Measurements from ENCODE around the gene TBC1D10A.

The TBC1D10A gene

DNA sequence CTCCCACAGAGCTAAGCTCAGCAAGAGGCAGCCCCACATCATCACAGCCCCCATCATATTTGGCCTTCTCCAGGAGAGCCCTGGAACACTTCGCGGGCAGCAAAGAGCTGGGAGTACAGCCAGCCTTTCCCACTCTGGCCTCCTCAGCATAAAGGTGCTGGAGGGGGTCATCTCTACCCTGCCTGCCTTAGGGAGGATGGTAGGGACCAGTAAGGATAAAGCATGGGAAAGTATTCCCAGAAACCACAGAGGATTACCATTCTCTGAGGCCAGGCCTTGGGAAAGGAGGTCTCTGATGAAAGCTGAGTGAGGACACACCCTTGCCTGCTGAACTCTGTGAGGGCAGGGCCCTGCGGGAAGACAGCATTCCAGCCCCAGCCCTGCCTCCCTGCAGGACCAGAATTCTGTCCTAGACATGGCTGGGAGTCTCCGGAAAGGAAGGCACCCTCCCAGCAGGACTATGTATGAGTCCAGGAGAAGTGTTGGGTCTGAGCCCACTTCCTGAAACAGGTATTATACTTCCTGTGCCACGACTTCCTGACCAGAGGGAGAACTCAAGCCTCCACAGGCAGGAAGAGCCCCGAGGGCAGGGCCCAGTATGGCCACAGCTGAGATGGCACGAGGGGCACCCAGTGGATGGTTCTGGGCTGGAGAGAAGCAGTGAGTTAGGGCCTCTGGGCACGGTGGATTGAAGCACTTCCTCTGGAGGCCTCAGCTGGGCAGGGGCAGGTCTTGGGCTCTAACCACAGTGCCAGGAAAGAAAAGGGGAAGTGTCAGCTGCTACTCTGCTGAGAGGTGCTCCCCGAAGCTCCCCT lies 24.5 kb downstream of the TBC1D10A start:
- in situ Hi-C loops (cut with MboI; ENCODE audit: low sequenced_read_pairs) = no loop called here

DNA sequence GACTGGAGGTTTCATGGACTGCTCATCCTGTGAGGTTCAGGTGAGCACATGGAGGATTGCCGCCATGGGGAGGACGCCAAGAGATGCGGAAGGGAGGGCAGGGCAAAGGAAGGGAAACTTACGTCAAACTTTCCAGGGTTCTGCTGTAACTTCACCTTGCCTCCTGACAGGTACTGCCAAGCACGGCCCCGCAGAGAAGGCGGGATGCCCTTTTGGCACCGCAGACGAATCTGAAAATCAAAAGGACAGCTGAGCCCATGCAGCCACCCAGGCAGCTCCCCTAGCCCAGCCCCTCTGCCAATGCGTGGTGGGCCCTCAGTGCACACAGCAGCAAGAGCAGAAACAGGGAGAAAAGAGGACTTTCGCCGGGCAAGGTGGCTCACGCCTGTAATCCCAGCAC lies 27.4 kb downstream of the TBC1D10A start:
- in situ Hi-C loops (cut with MboI; ENCODE audit: low sequenced_read_pairs) = no loop called here

DNA sequence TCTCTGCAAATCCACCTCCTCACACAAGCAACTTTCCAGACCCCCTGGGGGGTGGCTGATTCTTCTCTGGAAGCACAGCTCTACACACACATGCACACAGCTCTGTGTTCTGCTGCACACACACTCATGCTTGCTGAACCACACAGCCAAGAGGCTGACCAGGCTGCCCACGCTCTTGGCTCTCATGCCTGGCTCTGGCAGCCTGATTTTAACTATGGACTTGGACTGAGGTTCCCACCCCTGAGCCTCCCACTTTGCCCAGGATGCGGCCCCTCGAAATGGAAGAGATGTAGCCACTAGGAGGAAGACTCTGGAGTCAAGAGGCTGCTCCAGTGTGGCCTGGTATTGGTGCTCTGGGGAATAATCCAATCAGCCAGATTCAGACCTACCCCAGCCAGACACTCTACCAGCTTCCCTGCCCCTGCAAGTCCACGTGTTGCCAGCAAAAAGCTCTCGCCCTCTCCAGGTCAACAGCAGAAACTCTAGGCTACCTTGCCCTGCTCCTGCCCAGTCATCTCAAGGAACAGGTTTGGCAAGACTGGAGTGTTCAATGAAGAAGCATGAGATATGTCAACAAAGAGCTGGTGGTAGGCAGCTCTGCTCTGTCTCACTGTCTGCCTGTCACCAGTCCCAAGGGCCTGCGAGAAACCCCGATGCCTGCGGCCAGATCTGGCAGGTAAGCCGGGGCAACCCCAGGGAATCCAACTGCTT lies 28.6 kb downstream of the TBC1D10A start:
- in situ Hi-C loops (cut with MboI; ENCODE audit: low sequenced_read_pairs) = no loop called here

DNA sequence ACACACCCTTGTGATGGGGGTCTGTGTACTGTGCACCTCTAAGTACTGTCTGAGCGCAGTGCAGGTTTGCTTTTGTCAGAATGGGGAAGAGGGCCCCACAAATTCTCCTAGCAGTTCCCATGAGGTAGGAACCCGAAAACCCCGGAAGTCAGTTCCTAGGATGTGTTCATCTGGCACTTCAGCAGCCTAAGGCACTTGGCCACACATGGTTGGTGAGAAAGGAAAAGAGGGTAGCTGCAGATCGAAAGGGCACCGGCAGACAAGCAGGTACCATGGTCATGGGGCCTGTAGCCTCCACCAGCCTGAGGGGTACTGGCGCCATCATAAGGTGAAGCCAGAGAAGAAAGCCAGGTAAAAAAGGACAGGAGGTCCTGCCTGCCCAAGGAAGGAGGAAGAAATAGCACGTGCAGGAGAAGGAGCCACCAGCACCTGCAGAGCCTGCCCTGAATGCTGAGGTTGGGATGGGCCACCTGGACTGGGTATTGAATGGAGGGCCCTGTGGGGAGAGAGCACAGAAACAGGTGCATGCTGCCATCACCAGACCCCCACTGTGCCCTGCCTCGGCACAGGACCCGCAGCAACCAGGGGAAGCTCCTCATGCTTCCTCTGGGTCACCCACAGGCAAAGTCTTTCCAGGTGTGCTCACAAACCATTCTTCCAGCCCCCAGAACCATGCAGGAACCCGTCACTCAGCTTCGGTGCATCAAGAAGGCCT lies 29.3 kb downstream of the TBC1D10A start:
- in situ Hi-C loops (cut with MboI; ENCODE audit: low sequenced_read_pairs) = no loop called here

DNA sequence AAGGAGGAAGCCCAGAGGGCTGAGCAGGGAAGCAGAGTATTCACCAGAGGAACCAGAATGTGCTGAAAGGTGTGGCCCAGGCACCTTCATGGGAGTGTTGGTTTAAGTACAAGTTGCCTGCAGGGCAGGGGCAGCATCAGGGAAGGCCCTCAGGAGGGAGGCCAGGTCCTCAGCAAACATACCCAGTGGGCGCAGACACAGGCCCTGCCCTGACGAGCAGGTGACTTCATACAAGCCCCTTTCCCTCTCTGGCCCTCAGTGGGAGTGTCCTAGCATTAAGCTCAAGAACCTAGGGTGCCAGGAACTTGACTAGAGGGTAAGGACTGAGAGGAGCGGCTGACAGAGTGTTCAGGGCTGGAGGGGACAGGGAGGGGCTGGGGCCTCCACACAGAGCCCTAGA lies 29.9 kb downstream of the TBC1D10A start:
- in situ Hi-C loops (cut with MboI; ENCODE audit: low sequenced_read_pairs) = no loop called here

DNA sequence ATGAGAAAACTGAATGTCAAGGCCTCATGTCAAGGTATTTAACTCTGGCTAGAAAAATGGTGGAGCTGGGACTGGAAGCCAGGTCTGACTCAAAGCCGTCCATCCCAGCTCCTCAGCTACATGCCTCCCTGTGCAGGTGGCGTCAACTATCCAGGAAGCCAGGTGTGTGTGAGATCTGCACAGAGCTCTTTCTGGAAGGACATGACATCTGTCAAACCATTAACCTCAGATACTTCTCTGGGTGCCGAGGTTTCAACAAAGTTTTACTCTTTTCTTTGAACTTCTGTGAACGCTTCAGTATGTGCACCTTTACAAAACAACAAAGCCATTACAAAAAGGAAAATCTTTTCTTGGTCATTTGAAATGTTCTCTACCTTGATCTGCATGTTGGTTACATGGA lies 30.4 kb downstream of the TBC1D10A start:
- in situ Hi-C loops (cut with MboI; ENCODE audit: low sequenced_read_pairs) = no loop called here

DNA sequence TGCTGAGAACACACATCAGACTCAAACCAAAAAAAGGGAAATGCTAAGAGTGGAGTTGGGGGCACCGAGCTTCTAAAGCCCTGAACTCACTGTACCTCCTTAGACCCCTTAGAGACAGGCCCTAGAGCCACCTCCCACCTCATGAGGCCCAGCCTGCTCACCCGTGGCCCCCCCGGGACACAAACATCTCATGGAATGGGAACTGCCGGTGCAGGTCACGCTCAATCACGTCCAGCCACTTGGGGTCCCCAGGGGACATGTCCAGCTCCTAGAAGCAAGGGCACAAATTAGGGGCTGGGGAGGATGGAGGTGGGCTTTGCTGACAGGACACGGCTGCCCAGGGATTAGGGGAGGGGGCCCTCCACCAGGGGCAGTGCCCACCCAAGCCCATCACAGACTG lies 31.2 kb downstream of the TBC1D10A start:
- in situ Hi-C loops (cut with MboI; ENCODE audit: low sequenced_read_pairs) = no loop called here

DNA sequence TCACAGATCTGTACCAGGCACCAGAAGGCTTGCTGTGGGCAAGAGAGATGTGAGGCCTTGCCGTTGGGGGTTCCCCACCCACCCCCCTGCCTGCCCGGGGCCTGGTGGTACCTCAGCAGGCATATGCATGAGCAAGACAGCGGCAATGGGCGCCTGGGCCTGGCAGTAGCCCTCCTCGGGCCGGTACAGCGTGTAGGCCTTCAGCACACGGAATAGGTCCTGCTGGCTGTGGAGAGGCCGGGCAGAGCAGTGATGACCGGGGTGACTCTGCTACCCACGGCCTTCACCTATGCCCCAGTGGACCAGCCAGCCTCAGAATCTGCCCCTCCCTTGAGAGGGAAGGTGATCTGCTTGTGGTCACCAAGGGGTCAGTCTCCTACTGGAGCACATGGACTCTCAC lies 31.9 kb downstream of the TBC1D10A start:
- in situ Hi-C loops (cut with MboI; ENCODE audit: low sequenced_read_pairs) = no loop called here

DNA sequence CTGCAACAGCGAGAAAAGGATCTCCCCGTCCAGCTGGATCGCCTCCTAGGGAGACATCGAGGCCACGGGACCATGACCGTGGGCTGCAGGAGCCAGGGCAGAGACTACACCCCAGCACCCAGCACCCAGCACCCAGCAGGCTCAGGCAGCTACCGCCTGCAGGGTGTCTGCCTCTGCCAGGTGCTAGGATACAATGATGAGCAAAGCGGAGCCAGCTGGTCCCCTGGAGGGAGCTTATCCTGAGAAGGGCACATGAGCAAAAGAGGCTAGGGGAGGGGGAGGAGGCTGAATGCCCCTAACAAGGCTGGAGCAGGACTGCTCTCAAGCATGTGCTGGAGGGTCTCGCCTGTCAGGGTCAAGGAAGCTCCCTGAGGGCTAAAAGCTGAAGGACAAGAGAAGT lies 32.7 kb downstream of the TBC1D10A start:
- in situ Hi-C loops (cut with MboI; ENCODE audit: low sequenced_read_pairs) = no loop called here

DNA sequence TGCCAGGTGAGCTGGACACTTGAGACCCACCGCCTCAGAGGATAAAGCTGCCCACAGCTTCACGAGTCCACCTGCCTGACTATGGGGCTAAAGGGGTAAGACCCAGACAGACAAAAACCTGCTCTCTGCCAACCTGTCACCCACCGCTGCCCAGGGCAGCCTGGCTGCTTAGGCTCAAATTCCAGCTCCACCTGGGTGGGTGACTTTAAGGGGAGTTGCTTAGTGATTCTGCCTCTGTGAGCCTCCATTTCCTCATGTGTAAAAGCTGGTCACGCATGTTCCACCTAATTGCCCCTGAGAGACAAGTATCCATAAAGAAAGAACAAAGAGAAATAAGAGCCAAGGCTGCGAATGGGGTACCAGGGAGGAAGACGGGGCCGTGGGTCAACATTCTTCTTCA lies 33.7 kb downstream of the TBC1D10A start:
- in situ Hi-C loops (cut with MboI; ENCODE audit: low sequenced_read_pairs) = no loop called here

DNA sequence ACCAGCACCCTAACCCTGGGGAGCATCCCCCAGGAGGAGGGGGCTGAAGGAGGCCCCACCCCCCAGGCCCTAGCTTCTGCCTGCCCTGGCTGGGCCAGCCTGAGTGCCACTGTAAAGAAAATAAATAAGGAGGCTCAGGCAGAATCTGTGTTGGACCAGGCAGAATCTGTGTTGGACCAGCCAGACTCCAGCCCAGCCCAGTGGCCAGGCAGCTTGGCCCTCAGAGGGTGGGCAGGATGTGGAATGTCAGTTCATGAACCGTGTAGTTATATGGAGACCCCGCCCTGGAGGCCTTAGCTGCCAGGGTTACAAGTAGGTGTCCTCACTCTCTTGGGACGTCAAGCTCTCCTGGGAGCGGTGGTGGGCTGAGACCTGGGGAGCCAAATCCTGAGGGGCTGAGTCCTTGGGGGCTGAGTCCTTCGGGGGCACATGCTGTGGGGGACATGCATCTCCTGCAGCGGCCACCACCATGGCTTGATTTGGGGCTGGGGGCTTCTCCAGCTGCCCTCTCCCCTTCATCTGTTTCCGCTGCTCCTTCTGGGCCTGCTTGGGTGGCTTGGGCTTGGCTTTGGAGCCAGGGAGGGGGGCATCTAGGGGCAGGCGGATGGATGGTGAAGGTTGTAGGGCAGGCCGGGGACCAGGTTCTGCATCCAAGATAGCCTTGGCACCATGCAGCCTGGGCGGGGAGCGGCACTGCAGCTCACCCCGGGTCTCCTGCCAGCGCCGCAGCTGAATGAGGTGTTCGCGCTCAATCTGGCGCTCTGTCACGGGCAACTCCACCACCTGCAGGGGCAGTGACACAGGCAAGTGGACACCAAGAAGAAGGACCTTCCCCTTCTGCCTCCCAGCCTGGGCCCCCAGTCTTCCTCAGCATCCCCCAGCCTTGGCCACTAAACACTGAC lies 34.4 kb downstream of the TBC1D10A start:
- in situ Hi-C loops (cut with MboI; ENCODE audit: low sequenced_read_pairs) = no loop called here

DNA sequence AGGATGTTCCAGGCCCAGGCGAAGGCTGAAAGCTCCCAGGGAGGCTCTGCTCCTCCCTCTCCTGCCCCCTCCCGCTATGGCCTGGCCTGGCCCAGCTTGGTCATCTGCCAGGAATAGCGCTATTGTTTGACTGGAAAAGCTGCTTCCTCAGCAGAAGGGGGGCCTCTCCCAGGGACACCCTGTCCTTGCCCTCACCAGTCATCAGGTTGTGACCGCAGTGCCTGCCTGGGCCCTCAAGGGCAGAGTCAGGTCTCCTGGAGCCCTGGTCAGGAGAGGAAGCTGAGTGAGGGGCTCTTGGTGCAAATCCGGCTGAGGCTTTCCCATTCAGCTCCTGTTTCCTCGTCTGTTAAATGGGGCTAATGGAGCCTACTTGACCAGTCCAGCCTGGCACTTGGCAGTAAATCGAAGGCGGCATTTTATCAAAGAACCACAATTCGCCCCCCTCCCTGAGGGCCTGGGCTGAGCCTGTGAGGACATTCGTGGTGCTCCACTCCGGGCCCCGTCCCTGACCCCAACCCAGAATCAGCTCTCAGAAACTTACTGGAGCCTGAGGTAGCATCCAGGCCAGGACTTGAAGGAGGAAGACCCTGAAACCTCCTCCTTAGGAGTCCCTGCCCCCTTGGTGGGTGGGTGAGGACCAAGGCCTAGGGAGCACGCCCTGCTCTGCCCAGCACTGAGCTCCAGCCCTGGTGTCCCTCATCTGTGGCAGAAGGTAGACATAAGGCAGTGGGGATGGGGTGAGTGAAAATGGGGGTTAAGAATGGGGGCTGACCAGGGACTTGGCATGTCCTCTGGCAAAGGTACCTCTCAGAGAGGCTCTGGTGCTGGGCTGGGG lies 35.5 kb downstream of the TBC1D10A start:
- in situ Hi-C loops (cut with MboI; ENCODE audit: low sequenced_read_pairs) = no loop called here

DNA sequence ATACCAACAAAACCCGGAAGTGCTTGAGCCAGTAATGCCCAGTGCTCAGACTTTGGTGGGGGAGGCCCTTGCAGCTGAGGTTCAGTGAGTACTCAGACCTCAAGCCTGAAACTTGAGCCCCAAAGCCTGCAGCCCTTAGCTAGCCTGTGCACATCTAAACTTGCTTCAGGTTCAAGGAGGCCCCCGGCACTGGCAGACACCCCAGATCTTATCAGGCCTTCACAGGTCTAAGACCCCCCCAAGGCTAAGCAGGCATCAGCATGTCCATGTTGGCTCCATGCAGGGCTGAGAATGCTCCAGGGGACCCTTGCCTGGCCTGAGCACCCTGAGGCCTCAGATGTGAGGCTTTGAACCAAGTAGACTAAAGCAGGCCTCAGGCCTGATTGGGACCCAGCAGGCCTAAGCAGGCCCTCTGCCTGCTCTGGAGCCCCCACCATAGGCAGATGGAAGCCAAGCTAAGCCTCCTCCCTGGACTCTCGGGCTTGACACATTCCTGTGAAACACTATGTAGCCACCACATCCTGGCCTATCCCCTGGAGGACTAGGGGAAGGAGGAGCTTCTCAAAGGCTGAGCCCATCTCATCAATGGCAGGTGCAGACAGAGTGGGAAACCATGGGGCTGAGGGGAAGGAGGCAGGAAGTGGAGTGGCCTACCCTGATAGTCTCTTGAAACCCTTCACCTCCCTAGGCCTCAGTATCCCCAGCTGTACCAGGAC lies 36.2 kb downstream of the TBC1D10A start:
- in situ Hi-C loops (cut with MboI; ENCODE audit: low sequenced_read_pairs) = no loop called here

DNA sequence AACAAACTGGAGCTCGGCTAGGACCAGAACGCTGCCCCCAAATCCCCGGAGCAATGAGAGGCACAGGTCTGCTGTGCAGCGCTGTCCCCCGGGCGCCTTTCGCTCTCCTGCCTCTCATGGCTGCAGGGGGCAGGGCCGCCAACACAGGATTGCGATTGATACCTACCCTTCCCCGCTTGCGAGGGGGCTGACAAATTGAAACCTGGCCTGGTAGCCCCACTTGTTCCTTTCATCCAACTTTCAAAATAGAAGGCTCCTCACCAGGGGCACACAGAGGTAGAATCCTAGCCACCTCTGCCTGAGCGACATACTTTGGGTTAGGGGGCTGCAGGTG lies 36.8 kb downstream of the TBC1D10A start:
- in situ Hi-C loops (cut with MboI; ENCODE audit: low sequenced_read_pairs) = no loop called here

DNA sequence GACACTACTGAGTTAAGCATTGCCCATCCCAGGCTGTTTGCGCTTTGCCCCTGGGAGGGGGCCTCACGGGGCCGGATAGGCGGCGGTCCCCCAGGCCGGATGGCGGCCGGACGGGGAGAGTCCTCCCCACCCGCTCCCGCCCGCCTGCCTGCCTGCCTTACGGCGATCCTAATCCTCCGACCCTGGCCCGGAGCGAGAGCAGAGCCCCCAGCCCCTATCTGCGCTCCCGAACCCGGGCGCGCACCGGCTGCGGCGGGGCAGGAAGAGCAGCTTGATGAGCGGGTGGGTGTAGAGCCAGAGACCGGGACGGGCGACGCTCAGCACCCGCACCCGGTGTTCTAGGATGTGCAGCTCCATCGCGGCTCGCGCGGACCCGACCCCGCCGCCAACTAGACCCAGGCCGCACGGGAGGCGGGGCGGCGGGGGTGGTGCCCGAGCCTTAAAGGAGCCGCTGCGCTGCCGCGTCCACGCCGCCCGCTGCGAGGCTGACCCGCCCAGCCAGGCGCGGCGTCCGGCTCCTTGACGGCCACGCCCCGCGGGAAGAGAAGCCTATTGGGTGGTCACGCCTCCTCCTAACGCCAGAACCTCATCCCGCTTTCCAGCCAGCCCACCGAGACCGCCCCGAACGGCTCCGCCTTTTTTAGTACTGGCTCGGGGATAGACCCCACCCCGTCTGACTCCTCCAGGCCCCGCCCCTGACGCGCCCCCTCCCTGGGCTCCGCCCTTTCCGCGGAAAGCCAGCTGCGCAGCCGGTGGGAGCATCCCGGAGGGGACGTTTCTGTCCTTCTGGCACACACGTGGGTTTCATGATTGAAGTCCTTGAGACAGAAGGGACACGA lies 37.4 kb downstream of the TBC1D10A start, which contains the start of gene CASTOR1:
Gene CASTOR1 (minus strand): TSS at position 365 of the 839 bp plus-strand sequence. CDS start 8 bp downstream, at position 357.
- in situ Hi-C loops (cut with MboI; ENCODE audit: low sequenced_read_pairs) = no loop called here

DNA sequence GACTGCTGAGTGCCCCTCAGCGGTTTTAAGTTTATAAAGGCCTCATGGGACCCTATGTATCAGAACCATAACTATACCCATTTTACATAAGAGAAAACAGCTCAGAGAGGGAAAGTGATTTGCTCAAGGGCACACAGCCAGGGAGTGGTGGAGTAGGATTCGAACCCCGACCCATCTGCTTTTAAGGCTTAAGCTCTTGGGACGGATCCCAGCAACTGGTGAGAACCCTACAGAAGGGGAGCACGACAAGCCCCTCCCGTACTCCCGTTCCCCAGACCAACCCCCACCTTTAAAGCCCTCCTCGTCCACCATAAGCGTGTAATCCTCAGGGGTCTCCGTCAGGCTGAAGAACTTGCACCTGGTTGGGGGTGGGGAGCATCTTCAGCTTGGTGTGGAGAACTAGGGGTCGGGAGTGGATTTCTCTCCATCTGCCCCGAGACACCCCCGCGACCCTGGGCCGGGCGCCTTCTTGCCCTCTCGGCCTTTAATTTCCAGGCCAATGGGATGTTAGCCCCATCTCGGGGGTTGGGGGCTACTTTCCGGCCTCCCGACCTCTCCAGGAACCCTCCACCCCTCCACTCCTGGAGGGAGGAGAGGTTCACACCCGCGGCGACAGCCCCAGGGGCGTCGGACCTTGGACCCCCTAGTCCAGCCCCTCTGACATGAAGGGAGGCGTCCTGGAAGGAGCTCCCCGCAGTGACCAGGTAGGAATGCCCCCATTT lies 38.2 kb downstream of the TBC1D10A start:
- in situ Hi-C loops (cut with MboI; ENCODE audit: low sequenced_read_pairs) = no loop called here

DNA sequence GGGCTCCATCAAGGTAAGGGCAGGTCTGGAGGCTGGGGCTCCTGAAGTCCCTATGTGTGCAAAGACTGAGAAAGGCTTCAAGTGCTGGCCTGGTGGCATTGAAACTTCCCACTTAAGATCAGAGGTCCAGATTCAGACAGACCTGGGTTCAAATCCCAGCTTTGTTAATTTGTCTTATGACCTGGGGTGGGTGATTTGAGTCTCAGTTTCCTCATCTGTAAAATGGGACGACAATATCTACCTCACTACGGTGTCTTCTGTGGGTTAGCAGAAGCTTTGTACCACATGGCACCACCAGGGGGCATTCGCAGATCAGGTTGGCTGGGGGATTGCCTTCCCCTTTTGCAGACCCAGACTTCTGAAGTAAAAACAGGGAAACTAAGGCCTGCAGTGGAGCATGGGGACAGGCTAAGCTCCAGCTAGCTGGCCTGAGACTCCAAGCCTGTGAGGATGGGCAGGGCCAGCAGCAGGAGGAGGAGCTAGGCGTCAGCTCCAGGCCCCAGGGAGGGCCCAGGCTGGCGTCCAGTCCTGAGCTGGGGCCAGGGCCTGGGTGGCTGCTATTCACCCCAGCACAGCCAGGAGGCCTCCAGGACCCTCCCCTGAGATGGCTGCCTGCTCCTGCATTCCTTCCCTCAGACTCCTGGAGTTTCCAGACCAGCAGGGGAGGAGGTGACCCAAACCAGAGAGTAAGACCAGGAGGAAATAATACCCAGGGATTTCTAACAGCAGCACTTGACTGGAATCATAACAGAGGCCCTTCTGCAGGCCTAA lies 38.9 kb downstream of the TBC1D10A start:
- in situ Hi-C loops (cut with MboI; ENCODE audit: low sequenced_read_pairs) = no loop called here

Data from hTERT RPE-1 (cell line).